Upper lobe of left lung (tissue), 4 donors: ENCODE measurements around the gene ANKRD11.

Source experiments
- EP300 ChIP-seq, 4 donors: sonication (generic); formaldehyde crosslinking; IDR thresholded peaks; one replicate each; pipeline ENCODE4 v1.5.1; 2017; ENCODE audit warnings: antibody characterized with exemption in 4 of 4, control low read depth in 2 of 4
- POLR2A ChIP-seq, 4 donors: fragments of 450-650 bp; IDR thresholded peaks; one replicate each; pipeline ENCODE4 v1.5.1; 2016 to 2017; ENCODE audit warnings: antibody characterized with exemption in 4 of 4, mild to moderate bottlenecking in 2 of 4
- TF ChIP-seq, protein P1 (sequence below), 6 experiments: fragments of 450-650 bp in 4 of 6; fragments of 200-600 bp in 2 of 6; sonication (generic) in 2 of 6; IDR thresholded peaks; one replicate each; pipeline ENCODE4 v1.5.1; 2016 to 2019; ENCODE audit warnings: antibody characterized with exemption in 6 of 6

DNA sequence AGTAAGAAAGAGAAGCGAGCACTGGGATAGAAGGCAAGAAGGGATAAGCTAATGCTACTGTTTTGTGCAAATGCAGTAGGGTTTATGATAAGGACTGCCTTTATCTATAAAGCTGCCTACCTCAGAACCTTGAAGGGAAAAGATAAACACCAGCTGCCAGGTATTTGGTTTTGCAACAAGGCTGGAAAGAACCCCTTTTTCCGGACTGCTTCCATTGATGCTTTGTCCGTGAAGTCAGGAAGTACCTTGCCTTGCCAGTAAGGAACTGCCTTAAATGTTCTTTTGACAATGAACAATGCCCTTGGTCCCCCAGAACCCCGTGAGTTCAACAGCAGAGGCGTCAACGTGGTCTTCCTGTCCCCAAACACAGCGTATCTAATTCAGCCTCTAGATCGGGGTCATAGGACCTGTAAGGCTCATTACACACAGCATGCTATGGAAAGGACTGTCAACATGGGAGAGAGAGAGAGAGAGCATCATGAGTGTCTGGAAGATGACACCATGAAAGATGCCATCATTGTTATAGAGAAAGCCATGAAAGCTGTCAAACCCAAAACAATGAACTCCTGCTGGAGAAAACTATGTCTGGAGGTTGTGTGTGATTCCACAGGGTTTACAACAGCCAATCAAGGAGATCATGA, 113.4 kb downstream of the ANKRD11 start:
- TF ChIP-seq POLR2A (IDR thresholded peaks at IDR 0.05) (no peak), EP300 (IDR thresholded peaks at IDR 0.05) (no peak)
- TF ChIP-seq, protein P1, sequence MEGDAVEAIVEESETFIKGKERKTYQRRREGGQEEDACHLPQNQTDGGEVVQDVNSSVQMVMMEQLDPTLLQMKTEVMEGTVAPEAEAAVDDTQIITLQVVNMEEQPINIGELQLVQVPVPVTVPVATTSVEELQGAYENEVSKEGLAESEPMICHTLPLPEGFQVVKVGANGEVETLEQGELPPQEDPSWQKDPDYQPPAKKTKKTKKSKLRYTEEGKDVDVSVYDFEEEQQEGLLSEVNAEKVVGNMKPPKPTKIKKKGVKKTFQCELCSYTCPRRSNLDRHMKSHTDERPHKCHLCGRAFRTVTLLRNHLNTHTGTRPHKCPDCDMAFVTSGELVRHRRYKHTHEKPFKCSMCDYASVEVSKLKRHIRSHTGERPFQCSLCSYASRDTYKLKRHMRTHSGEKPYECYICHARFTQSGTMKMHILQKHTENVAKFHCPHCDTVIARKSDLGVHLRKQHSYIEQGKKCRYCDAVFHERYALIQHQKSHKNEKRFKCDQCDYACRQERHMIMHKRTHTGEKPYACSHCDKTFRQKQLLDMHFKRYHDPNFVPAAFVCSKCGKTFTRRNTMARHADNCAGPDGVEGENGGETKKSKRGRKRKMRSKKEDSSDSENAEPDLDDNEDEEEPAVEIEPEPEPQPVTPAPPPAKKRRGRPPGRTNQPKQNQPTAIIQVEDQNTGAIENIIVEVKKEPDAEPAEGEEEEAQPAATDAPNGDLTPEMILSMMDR (IDR thresholded peaks at IDR 0.05) = no peak
